Bronchial epithelial cell (primary cell): ENCODE results near the gene CACNB2. TPM values are rescaled to one million over a fixed set of nuclear protein-coding genes. Genes with fewer than 3 reads are reported as not detected.

Experiments used
- DNase-seq: peaks from one replicate; pipeline ENCODE4 v3.0.0-alpha.2; 2010; ENCODE audit warnings: low read depth
- FAIRE-seq: peaks from 2 replicates; lab custom pipeline; 2011; peaks lifted over from hg19 to GRCh38; lab: Jason Lieb, UNC
- H3K27me3 ChIP-seq: 2 replicates; pipeline ENCODE4 v1.5.1; 2011; ENCODE audit warnings: low read length; ENCODE audit not compliant: control insufficient read depth, insufficient read depth
- H3K36me3 ChIP-seq: 2 replicates; pipeline ENCODE4 v1.5.1; 2011; ENCODE audit warnings: low read length; ENCODE audit not compliant: control insufficient read depth, insufficient read depth
- H3K4me3 ChIP-seq: 2 replicates; pipeline ENCODE4 v1.5.1; 2011; ENCODE audit warnings: mild to moderate bottlenecking, low read depth, low read length, control low read depth
- total RNA-seq: library from RNA; depleted of rRNA; stranded (reverse); fragments of >200 nt; gene quantifications from 2 replicates; pipeline ENCODE4 v1.2.1, GENCODE V29; 2014
- TF ChIP-seq, protein P1 (sequence below): IDR thresholded peaks from 2 replicates; pipeline ENCODE4 v1.5.1; 2011; ENCODE audit warnings: mild to moderate bottlenecking, moderate library complexity, low read length, control low read depth, inconsistent platforms; ENCODE audit not compliant: insufficient read depth, severe bottlenecking

The CACNB2 gene
- total RNA-seq, 1 donor from 2014 or later: not detected

DNA sequence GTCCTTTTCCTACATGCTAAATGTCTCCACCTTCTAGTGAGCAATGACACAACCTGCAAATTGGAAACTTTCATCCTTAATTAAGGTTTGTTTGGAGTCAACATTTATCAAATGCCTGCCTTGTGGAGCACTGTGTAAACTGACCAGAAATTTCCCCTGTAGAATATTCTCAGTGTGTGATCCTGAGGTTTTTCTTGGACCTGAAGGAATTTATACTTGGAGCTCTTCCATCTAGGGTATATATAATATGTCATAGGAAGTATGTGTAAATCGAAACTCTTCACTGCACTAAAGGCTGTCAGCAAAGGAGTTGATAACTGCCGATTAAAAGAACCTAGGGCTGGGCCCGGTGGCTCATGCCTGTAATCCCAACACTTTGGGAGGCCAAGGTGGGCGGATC is 358.8 kb downstream of the CACNB2 start:
- Histone ChIP-seq H3K27me3 (no peaks in the 10 kb centered on the region), H3K36me3 (no peaks in the 10 kb centered on the region), H3K4me3 (no peak overlapping the region)
- FAIRE-seq (no peak), DNase-seq (no peak)
- TF ChIP-seq, protein P1, sequence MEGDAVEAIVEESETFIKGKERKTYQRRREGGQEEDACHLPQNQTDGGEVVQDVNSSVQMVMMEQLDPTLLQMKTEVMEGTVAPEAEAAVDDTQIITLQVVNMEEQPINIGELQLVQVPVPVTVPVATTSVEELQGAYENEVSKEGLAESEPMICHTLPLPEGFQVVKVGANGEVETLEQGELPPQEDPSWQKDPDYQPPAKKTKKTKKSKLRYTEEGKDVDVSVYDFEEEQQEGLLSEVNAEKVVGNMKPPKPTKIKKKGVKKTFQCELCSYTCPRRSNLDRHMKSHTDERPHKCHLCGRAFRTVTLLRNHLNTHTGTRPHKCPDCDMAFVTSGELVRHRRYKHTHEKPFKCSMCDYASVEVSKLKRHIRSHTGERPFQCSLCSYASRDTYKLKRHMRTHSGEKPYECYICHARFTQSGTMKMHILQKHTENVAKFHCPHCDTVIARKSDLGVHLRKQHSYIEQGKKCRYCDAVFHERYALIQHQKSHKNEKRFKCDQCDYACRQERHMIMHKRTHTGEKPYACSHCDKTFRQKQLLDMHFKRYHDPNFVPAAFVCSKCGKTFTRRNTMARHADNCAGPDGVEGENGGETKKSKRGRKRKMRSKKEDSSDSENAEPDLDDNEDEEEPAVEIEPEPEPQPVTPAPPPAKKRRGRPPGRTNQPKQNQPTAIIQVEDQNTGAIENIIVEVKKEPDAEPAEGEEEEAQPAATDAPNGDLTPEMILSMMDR: no peak

DNA sequence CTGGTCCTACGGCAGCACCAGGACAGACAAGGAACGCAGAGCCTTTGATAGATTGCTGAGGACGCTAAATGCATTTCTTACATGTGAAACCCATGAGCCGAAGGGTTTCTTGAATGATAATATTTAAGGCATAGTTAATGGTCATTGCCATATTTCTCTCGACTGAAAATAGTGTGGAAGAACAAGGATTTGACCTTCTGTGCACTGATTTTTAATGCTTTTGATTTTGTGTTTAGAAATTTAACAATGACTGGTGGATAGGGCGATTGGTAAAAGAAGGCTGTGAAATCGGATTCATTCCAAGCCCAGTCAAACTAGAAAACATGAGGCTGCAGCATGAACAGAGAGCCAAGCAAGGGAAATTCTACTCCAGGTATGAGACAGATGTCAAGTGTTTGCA is 360.4 kb downstream of the CACNB2 start:
- TF ChIP-seq, protein P1: no peak

DNA sequence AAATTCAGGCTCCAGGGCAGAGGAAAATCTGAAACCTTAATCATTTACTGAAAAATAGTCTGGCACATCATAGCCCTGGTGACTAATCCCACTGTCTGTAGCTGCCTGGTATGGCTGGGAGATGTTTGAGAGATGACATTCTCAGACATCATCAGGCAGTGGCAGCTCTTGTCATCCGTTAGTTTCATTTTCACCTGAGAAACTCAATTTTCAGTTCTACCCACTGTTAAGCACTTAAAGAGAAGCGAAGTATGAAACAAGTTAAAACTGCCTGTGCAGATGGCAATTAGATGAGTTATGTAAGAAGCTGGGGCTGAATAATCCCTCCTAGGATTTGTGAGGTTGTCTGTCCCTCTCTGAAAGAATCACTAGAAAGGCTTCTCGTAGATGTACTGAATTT is 361.0 kb downstream of the CACNB2 start:
- H3K36me3 ChIP-seq: no peaks in the 10 kb centered on the region
- no peak for FAIRE-seq
- peak; percentile 23 for DNase-seq
- no peak overlapping the region for H3K4me3 ChIP-seq
- TF ChIP-seq, protein P1: no peak
- no peaks in the 10 kb centered on the region for H3K27me3 ChIP-seq

More for the DNA sequence above, 360.4 kb downstream of the CACNB2 start:
- no peak for DNase-seq
- H3K4me3 ChIP-seq: no peak overlapping the region
- FAIRE-seq: no peak
- H3K27me3 ChIP-seq: no peaks in the 10 kb centered on the region
- H3K36me3 ChIP-seq: no peaks in the 10 kb centered on the region

DNA sequence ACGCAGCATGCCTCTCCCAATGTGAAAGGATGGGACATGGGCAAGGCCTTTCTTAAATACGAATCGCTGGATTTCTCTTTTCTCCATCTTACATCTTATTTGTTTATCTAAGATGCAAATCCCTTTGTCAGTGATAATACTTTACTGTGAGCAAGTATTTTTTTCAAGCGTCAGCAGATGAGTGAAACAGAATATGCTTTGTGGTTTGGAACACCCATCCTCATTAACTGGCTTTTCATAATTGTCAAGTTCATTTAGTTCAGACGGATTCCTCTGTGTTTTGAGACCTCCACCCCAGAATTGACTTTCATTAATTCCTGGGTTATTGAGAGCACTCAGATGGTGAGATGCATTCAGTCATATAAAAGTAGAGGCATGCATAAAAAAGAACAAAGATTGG is 361.4 kb downstream of the CACNB2 start:
- TF ChIP-seq, protein P1: no peak
- Histone ChIP-seq H3K36me3 (no peaks in the 10 kb centered on the region), H3K27me3 (no peaks in the 10 kb centered on the region), H3K4me3 (no peak overlapping the region)
- no peak for DNase-seq
- FAIRE-seq: no peak

DNA sequence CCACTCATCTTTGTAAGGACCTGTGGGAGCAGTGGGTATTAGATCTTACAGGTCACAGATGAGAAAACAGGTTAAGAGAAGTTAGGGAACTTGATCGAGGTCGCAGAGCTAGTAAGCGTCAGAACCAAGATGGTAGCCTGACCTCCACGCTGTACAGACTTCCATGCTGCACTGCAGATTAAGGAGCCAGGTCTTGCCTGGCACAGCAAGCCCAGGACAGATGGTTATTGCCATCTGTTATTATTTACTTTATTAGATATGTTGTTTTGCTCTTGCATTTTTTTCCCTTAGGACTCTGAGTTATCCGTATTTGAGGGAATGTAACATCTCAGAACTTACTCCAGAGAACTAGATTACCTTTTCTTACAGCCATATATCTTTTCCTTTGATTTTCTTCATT is 363.9 kb downstream of the CACNB2 start:
- no peak overlapping the region for H3K4me3 ChIP-seq
- no peaks in the 10 kb centered on the region for H3K27me3 ChIP-seq
- H3K36me3 ChIP-seq: no peaks in the 10 kb centered on the region
- TF ChIP-seq, protein P1: no peak
- FAIRE-seq (no peak), DNase-seq (no peak)

DNA sequence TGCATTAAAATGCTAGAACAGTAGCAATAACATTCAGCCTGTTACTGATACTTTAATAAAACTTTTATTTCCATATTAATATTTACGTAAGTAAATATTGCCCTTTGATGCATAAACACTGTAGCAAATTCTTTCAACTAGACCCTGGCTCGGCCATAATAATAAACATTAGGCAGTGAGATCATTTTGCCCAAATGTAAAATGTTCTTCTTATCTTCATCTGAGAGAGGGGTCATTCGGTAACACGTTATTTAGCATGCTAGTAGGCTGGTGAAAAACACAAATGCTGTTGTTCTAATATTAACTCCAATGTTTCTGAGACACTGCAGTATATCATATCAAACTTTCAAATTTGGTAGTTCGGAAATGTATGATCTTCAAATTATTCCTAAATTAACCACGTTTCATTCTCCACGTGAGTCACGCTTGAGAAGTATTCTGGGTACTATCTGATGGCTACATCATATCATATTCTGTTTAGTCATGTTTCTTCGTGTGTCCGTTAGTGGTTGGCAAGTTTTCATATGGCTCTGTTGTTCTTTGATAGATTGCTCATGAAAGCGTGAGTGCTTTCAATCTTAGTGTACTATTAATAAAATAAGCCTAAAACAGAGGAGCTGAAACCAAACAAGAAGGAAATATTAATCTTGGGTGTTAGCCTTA is 365.4 kb downstream of the CACNB2 start:
- Histone ChIP-seq H3K4me3 (no peak overlapping the region), H3K27me3 (no peaks in the 10 kb centered on the region), H3K36me3 (no peaks in the 10 kb centered on the region)
- no peak for FAIRE-seq
- TF ChIP-seq, protein P1: no peak
- no peak for DNase-seq
